Measurements from ENCODE around the gene TTLL11.

TTLL11 gene, protein sequence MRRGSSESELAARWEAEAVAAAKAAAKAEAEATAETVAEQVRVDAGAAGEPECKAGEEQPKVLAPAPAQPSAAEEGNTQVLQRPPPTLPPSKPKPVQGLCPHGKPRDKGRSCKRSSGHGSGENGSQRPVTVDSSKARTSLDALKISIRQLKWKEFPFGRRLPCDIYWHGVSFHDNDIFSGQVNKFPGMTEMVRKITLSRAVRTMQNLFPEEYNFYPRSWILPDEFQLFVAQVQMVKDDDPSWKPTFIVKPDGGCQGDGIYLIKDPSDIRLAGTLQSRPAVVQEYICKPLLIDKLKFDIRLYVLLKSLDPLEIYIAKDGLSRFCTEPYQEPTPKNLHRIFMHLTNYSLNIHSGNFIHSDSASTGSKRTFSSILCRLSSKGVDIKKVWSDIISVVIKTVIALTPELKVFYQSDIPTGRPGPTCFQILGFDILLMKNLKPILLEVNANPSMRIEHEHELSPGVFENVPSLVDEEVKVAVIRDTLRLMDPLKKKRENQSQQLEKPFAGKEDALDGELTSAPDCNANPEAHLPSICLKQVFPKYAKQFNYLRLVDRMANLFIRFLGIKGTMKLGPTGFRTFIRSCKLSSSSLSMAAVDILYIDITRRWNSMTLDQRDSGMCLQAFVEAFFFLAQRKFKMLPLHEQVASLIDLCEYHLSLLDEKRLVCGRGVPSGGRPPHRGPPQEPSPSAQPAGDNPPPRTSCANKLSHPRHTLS

DNA sequence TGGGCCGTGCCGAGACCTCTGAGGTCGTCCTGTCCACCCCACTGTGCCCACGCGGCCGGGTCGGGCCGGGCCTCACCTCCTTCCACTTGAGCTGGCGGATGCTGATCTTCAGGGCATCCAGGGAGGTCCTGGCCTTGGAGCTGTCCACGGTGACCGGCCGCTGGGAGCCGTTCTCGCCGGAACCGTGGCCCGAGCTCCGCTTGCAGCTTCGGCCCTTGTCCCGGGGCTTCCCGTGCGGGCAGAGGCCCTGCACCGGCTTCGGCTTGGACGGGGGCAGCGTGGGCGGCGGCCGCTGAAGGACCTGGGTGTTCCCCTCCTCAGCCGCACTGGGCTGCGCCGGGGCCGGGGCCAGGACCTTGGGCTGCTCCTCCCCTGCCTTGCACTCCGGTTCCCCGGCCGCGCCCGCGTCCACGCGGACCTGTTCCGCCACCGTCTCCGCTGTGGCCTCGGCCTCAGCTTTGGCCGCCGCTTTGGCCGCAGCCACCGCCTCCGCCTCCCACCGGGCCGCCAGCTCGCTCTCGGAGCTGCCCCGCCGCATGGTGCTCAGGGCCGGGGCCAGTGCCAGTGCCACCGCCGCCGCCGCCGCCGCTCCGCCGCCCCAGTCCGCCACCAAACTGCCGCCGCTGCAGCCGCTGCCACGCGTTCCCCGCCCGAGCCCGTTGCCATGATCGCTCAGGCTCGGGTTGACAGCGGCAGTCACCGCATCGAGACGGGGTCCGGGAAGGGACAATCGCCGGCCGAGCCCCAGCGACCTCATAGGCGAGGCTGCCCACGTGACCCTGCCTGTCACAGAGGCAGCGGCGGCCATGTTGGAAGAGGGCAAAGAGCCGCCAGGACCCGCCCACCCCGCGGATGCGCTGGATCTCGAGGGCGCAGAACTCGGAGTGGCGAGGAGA, at the start of gene TTLL11:
TSS of gene TTLL11 (minus strand) at position 698 of the 896 bp plus-strand sequence. CDS start at position 538, 160 bp downstream.
- POLR2A ChIA-PET (ENCODE audit: low non-redundant PET) = interaction anchor here (0.7 kb wide), 1 partner anchor 538 kb away, joined by 3 read pairs; no protein-coding TSS in a partner anchor
- H3K27ac ChIP-seq = peak within 1 kb of the TSS; percentile 54
- TF ChIP-seq, protein P1, sequence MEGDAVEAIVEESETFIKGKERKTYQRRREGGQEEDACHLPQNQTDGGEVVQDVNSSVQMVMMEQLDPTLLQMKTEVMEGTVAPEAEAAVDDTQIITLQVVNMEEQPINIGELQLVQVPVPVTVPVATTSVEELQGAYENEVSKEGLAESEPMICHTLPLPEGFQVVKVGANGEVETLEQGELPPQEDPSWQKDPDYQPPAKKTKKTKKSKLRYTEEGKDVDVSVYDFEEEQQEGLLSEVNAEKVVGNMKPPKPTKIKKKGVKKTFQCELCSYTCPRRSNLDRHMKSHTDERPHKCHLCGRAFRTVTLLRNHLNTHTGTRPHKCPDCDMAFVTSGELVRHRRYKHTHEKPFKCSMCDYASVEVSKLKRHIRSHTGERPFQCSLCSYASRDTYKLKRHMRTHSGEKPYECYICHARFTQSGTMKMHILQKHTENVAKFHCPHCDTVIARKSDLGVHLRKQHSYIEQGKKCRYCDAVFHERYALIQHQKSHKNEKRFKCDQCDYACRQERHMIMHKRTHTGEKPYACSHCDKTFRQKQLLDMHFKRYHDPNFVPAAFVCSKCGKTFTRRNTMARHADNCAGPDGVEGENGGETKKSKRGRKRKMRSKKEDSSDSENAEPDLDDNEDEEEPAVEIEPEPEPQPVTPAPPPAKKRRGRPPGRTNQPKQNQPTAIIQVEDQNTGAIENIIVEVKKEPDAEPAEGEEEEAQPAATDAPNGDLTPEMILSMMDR (conservative IDR thresholded peaks at IDR 0.05; ENCODE audit: low read depth) = no peak
- CTCF ChIA-PET = interaction anchor here (0.5 to 1.7 kb wide), 4 partner anchors 16 to 778 kb away, joined by 3 to 6 read pairs (median 4); no protein-coding TSS in a partner anchor
- peak; percentile 98 for DNase-seq (ENCODE audit: low spot score)

DNA sequence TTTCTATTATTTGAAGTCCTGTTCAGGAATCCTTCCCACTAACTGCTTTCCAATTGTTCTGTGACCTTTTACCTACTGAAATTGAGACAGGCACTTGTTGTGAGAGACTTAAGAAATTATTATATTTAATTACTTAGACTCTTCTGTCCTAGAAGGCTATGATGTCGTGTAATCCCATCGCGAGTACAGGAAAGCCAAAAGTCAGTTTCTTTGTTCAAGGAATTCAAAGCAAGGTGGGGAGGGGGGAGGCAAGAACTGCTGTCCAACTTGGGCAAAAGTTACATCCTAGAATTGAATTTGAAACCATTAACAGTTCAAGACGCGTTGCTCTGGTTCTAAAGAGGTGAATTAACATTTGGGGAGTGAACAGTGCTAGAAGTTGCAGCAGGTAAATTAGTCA, 48.6 kb upstream of the TTLL11 start:
- ChIA-PET POLR2A (ENCODE audit: low non-redundant PET) (no interaction called here), CTCF (no interaction called here)
- TF ChIP-seq, protein P1 (conservative IDR thresholded peaks at IDR 0.05; ENCODE audit: low read depth) = no peak
- no peak overlapping the region for H3K27ac ChIP-seq
- DNase-seq (ENCODE audit: low spot score) = no peak

DNA sequence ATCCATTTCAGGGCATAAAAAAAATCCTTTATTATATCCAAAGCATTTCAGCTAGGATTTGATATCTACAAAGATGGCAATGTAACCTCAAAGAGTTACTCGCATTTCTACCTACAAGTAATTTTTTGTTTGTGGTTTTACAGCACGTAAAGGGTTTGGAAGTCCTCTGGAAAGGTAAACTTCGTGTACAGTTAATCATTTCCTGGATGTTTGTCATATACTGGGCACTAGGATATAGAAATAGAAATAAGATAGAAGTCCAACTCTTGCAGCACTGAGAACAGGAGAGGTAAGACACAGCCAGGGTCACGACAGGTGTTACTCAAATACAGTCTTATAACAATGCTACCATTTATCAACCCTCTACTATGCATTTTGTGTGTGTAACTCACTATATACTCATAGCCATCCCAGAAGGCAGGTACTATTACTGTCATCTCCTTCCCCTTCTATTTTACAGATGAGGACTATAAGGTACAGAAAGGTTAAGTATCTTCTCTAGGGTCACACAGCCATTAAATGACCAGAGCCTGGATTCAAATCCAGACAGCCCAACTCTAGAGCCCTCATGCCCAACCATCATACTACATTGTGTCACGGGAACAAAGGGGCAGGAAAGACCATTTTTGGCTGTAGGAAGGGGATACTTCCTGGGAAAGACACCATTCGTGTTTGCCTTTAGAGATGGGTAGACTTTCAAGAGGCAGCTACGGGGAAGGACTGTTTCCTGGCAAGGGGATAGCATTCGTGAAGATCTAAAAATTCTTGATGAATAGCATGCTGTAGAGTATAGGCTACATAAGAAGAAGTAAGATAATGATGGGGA, 47.5 kb upstream of the TTLL11 start:
- H3K27ac ChIP-seq = no peak overlapping the region
- DNase-seq (ENCODE audit: low spot score) = no peak
- CTCF ChIA-PET = interaction anchor here (0.7 kb wide), 1 partner anchor 16 kb away, joined by 4 read pairs; no protein-coding TSS in a partner anchor
- TF ChIP-seq, protein P1 (conservative IDR thresholded peaks at IDR 0.05; ENCODE audit: low read depth) = no peak
- POLR2A ChIA-PET (ENCODE audit: low non-redundant PET) = no interaction called here

DNA sequence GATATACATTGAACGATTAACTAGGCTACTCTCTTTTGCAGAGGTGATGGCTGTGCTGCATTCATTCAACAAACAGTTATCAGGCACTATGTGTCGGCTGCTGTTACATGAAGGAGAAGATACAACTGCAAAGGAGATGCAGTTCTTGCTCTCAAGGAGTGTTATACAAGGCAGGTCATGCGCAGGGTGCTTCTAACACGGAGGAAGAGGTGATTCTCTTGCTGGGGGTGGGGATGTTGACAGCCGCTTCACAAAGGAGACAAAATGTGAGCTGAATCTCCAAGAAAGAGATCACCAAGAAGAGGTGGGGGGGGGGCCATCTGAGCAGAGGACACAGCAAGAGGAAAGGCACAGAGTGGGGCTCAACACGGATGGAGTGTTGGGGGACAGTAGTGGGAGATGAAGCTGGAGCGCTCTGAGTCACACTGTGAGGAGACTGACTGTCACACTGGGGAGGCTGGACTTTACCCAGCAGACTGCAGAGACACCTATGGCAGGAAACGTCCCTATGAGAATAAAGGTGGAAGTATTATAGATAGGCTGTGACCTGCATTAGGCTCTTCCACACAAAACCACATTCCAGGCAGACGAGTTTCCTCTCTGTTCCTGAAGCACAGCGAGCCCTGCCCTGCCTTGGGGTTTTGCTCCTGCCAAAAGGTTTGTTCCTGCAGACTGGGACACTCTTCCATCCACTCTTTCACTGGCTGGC, 45.6 kb upstream of the TTLL11 start:
- POLR2A ChIA-PET (ENCODE audit: low non-redundant PET) = no interaction called here
- no peak for DNase-seq (ENCODE audit: low spot score)

DNA sequence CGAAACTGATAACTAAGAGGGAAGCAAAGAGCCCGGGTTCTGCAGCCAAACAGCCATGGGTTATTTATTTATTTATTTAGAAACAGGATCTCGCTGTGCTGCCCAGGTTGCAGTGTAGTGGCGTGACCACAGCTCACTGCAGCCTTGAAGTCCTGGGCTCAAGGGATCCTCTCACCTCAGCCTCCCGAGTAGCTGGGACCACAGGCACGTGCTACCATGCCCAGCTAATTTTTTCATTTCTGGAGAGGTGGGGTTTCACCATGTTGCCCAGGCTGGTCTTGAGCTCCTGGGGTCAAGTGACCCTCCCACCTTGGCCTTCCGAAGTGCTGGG, 42.4 kb upstream of the TTLL11 start:
- CTCF ChIA-PET = interaction anchor here (1.0 to 2.8 kb wide), 2 partner anchors 13 kb away, joined by 3 to 8 read pairs; no protein-coding TSS in a partner anchor
- no peak for DNase-seq (ENCODE audit: low spot score)
- H3K27ac ChIP-seq = no peak overlapping the region
- TF ChIP-seq, protein P1 (conservative IDR thresholded peaks at IDR 0.05; ENCODE audit: low read depth) = no peak
- POLR2A ChIA-PET (ENCODE audit: low non-redundant PET) = no interaction called here

More for the DNA sequence above, 45.6 kb upstream of the TTLL11 start:
- TF ChIP-seq, protein P1 (conservative IDR thresholded peaks at IDR 0.05; ENCODE audit: low read depth) = no peak
- H3K27ac ChIP-seq = no peak overlapping the region
- CTCF ChIA-PET = interaction anchor here (0.6 to 1.1 kb wide), 2 partner anchors 14 to 908 kb away, joined by 3 to 4 read pairs; no protein-coding TSS in a partner anchor

Data from RWPE1 (cell line).